Ishikawa (cell line): ENCODE data around the gene SDK1.

Experiments used
- CREB1 ChIP-seq: IDR thresholded peaks from 2 replicates; pipeline ENCODE4 v1.6.1; 2012; ENCODE audit warnings: low read depth
- EP300 ChIP-seq: IDR thresholded peaks from 2 replicates; pipeline ENCODE4 v1.6.1; 2012; ENCODE audit warnings: borderline replicate concordance
- FOXM1 ChIP-seq: IDR thresholded peaks from 2 replicates; pipeline ENCODE4 v1.6.1; 2012; ENCODE audit warnings: low read depth, borderline replicate concordance
- RAD21 ChIP-seq: IDR thresholded peaks from 2 replicates; pipeline ENCODE4 v1.6.1; 2012; ENCODE audit warnings: low read depth
- TAF1 ChIP-seq: IDR thresholded peaks from 2 replicates; pipeline ENCODE4 v1.6.1; 2012; ENCODE audit warnings: low read depth, mild to moderate bottlenecking

DNA sequence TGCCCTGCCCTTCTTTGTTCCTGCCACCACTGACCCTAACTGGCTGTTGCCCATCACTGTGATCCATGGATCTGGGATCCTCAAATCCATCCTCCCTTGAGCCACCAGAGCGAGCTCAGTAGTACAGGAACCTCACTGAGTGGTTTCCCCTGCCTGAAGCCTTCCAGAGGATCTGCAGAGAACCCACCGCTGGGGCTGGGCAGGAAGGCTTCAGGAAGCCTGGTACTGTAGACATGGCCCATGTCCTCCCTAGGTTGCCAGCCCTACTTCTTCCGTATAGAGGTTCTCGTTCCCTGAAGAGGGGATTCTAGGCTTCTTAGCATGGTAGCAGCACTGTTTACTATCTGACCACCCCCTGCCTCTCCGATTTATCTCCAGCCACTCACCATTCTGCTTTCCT, 693.7 kb downstream of the SDK1 start:
- TF ChIP-seq FOXM1 (no peak), TAF1 (no peak), EP300 (no peak), CREB1 (no peak), RAD21 (no peak)
